Heart right ventricle (tissue), 16 donors: ENCODE data around the gene SLC25A13. TPM values are rescaled to one million over a fixed set of nuclear protein-coding genes. Genes with fewer than 3 reads are reported as not detected.

Source experiments
- ATAC-seq, 8 donors: fragments of 200-7000 bp; cut with Tn5 transposase; one replicate each; pipeline ENCODE4 v1.9.1; 2020; ENCODE audit warnings: mild to moderate bottlenecking in 8 of 8, moderate library complexity in 8 of 8, moderate number of reproducible peaks in 1 of 8
- DNase-seq, 2 donors: peaks; one replicate each; pipeline ENCODE4 v3.0.0-alpha.2; 2020
- H3K27ac ChIP-seq, 10 donors: fragments of 200-600 bp; sonication (generic) in 2 of 10; one replicate each; pipeline versions ENCODE4 v1.5.0 to v1.8.0; 2020 to 2022; ENCODE audit warnings: mild to moderate bottlenecking in 3 of 10
- H3K27me3 ChIP-seq, 7 donors: fragments of 200-600 bp; one replicate each; pipeline ENCODE4 v1.8.0; 2021 to 2022; ENCODE audit warnings: mild to moderate bottlenecking in 2 of 7
- H3K36me3 ChIP-seq, 9 donors: fragments of 200-600 bp; sonication (generic) in 1 of 9; one replicate each; pipeline versions ENCODE4 v1.5.0 to v1.8.0; 2020 to 2022; ENCODE audit warnings: mild to moderate bottlenecking in 2 of 9
- H3K4me1 ChIP-seq, 9 donors: fragments of 200-600 bp; sonication (generic) in 1 of 9; one replicate each; pipeline versions ENCODE4 v1.5.0 to v1.8.0; 2020 to 2022; ENCODE audit warnings: mild to moderate bottlenecking in 4 of 9
- H3K4me3 ChIP-seq, 10 donors: fragments of 200-600 bp; sonication (generic) in 2 of 10; one replicate each; pipeline versions ENCODE4 v1.5.0 to v1.8.0; 2020 to 2022; ENCODE audit warnings: mild to moderate bottlenecking in 7 of 10, moderate library complexity in 2 of 10
- H3K9me3 ChIP-seq, 11 donors: fragments of 200-600 bp in 10 of 11; sonication (generic) in 2 of 11; one replicate each; pipeline versions ENCODE4 v1.5.0 to v1.8.0; 2013 to 2022; ENCODE audit warnings: mild to moderate bottlenecking in 2 of 11, control low read depth in 1 of 11, moderate library complexity in 1 of 11
- CTCF ChIP-seq, 9 donors: fragments of 200-600 bp; sonication (generic) in 2 of 9; IDR thresholded peaks; one replicate each; pipeline versions ENCODE4 v1.5.0 to v1.8.0; 2021 to 2022; ENCODE audit warnings: antibody characterized with exemption in 9 of 9, mild to moderate bottlenecking in 5 of 9, moderate library complexity in 1 of 9
- WGBS, 2 donors: extraction: QIAGEN DNeasy Blood & Tissue Kit; methylation state at CpG; one replicate each; pipeline ENCODE4 v1.1.7; 2013; ENCODE audit warnings: inconsistent platforms in 1 of 2; 5-methylcytosine and 5-hydroxymethylcytosine counted together
- intact Hi-C, 10 donors: fragments of 100-400 bp; cut with DNase I; formaldehyde crosslinking; loops; one replicate each; pipeline versions ENCODE4 v1.11.1 to v1.14.2; 2022
- polyA plus RNA-seq, 2 donors: library from polyadenylated mRNA; stranded (reverse); fragments of 200-250 nt; gene quantifications; one replicate each; pipeline ENCODE4 v1.2.3, GENCODE V29; 2013
- total RNA-seq, 10 donors: library from RNA; stranded (reverse); fragmentation: NEBNext Ultra II Directional in 3 of 10; extraction: Animal tissue kit (Norgen Biotek cat#: 25700) in 3 of 10; gene quantifications; one replicate each; pipeline versions ENCODE4 v1.2.1 to v1.2.4, GENCODE V29; 2021 to 2023
- donor health status: Arrhythmogenic right ventricular cardiomyopathy.
- donor health status: ischemic (EF 13 %, LVEDD 7.1; RV severe dilation, severe dysfunction).
- donor health status: healthy with polysubstance abuse.
- donor health status: DM: no; HTN: yes; CAD: no.
- donor health status: DM: no; HTN: no; CAD: no.
- donor health status: ischemic (EF 25% LVEDD 6.9; RV normal size, moderate dysfunction).
- donor health status: ischemic (EF 25% LVEDD 5.7; RV mildly dilated, moderate dysfunction).
- donor health status: healthy.
- donor health status: DM: yes; HTN: yes; CAD: no.
- donor health status: Ischemic cardiomyopathy.
- donor health status: ischemic (EF 35%, LVEDD 5.7; RV mildly dilated, moderate dysfunction).
- donor health status: nonischemic (EF 11% LVEDD 7.7; RV severe dilation, severe dysfunction).
- donor health status: DM: yes; HTN: yes; CAD: no.
- donor health status: PGD.
- donor health status: ischemic (EF 29% LVEDD 5.4; RV normal size, mild dysfunction).
- donor health status: nonischemic (EF 23%, LVEDD 6.1; RV moderate dilation, normal function).

The SLC25A13 gene
- total and polyA plus RNA-seq, 12 donors = 5.2 to 15.3 (median 8.7) TPM

GRCh38 chr7:96303686-96304443, 18.0 kb downstream of the SLC25A13 start:
- ATAC-seq = peak in 2 of 8 donors; percentile 11 to 25
- peaks cover 0 to 50% (median 31%) of the 10 kb centered on the region in 9 donors for H3K4me1 ChIP-seq

GRCh38 chr7:96303105-96303685, 18.7 kb downstream of the SLC25A13 start:
- peak in 1 of 8 donors; percentile 59 for ATAC-seq
- no peaks in the 10 kb centered on the region for H3K9me3 ChIP-seq
- no peak for TF ChIP-seq CTCF (IDR thresholded peaks at IDR 0.05)
- H3K4me3 ChIP-seq = no peak overlapping the region
- intact Hi-C loops = no loop called here
- 78% methylated on average over 5 of the region's 5 CpGs for WGBS, 2 donors
- no peak for DNase-seq
- no peaks in the 10 kb centered on the region for H3K36me3 ChIP-seq
- no peak overlapping the region for H3K27ac ChIP-seq
- peaks cover 0 to 50% (median 31%) of the 10 kb centered on the region in 9 donors for H3K4me1 ChIP-seq
- no peaks in the 10 kb centered on the region for H3K27me3 ChIP-seq

More at GRCh38 chr7:96303686-96304443, 18.0 kb downstream of the SLC25A13 start:
- 84 to 88% methylated on average over 5 of the region's 5 CpGs for WGBS, 2 donors
- intact Hi-C loops = no loop called here
- no peak overlapping the region for H3K27ac ChIP-seq
- no peaks in the 10 kb centered on the region for H3K36me3 ChIP-seq
- DNase-seq = no peak
- no peak overlapping the region for H3K4me3 ChIP-seq
- no peaks in the 10 kb centered on the region for H3K27me3 ChIP-seq
- H3K9me3 ChIP-seq = no peaks in the 10 kb centered on the region
- TF ChIP-seq CTCF (IDR thresholded peaks at IDR 0.05) = no peak

GRCh38 chr7:96300986-96301385, 20.9 kb downstream of the SLC25A13 start:
- H3K4me1 ChIP-seq = peaks cover 0 to 49% (median 22%) of the 10 kb centered on the region in 9 donors
- intact Hi-C loops = no loop called here
- H3K36me3 ChIP-seq = peaks cover 0 to 9% (median 0%) of the 10 kb centered on the region in 9 donors
- no peaks in the 10 kb centered on the region for H3K27me3 ChIP-seq
- DNase-seq = no peak
- no peaks in the 10 kb centered on the region for H3K9me3 ChIP-seq
- no peak for ATAC-seq
- 91 to 97% methylated on average over 1 of the region's 1 CpG for WGBS, 2 donors
- no peak for TF ChIP-seq CTCF (IDR thresholded peaks at IDR 0.05)
- no peak overlapping the region for H3K27ac ChIP-seq
- no peak overlapping the region for H3K4me3 ChIP-seq

- peaks cover 0 to 13% (median 0%) of the 10 kb centered on the region in 9 donors for H3K36me3 ChIP-seq
- intact Hi-C loops = no loop called here
- DNase-seq (no peak), ATAC-seq (no peak)
- H3K4me1 ChIP-seq = peaks cover 0 to 44% (median 18%) of the 10 kb centered on the region in 9 donors
- H3K27me3 ChIP-seq = no peaks in the 10 kb centered on the region
- H3K4me3 ChIP-seq = no peak overlapping the region
- no peaks in the 10 kb centered on the region for H3K9me3 ChIP-seq
- TF ChIP-seq CTCF (IDR thresholded peaks at IDR 0.05) = no peak
- no peak overlapping the region for H3K27ac ChIP-seq
Measured at GRCh38 chr7:96300502-96300901, 21.4 kb downstream of the SLC25A13 start.
